Measurements from ENCODE around the gene LPP. TPM values are rescaled to one million over a fixed set of nuclear protein-coding genes. Genes with fewer than 3 reads are reported as not detected.

LPP gene
- total and polyA plus RNA-seq, 10 of the 15 experiments (the other 5 are each of a cell fraction or from before 2014, with no cell fraction given) = under 0.01 to 0.62 (median 0.03) TPM

- TF ChIP-seq BCLAF1 (IDR thresholded peaks at IDR 0.05) (no peak), ZBTB4 (CRISPR knock-in tag; IDR thresholded peaks at IDR 0.05) (no peak)
Measured at GRCh38 chr3:188581365-188581764, 427.4 kb downstream of the LPP start (continued).

DNA sequence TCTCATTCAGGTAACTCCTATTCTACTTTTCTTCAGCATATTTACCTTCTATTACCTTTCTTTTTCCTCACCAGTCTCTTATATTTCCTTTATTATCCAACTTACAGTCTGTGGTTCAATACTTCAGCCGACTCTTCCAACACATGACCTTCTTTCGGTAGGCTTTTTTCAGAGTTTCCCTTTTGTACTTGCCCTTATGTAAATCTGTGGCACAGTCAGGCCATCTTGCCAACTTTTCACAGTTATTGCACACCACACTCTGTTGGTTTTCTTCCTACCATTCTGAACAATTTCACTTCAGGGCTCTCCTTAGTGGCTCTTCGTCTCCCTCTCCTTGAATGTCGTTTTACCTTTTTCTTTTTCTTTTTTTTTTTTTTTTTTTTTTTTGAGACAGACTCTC is 427.8 kb downstream of the LPP start:
- SMC1A ChIA-PET (ENCODE audit: uncharacterized antibody, unreplicated experiment) = interaction anchor here (0.6 kb wide), 1 partner anchor 18 kb away, joined by 3 read pairs; no protein-coding TSS in a partner anchor
- 12% methylated on average over 4 of the region's 4 CpGs for WGBS (ENCODE audit: insufficient coverage, insufficient replicate concordance, low lambda C conversion rate, missing lambda C conversion rate)
- H3K4me2 ChIP-seq (ENCODE audit: control insufficient read depth, insufficient read depth) = no peak overlapping the region
- intact Hi-C loops (cut with micrococcal nuclease; ENCODE audit: unreplicated experiment) (no loop called here), in situ Hi-C loops (cut with MboI) (no loop called here)
- RAD21 ChIA-PET (ENCODE audit: unreplicated experiment) = no interaction called here
- CTCF ChIA-PET = no interaction called here
- H3K9me3 ChIP-seq (replicated peaks; ENCODE audit: control insufficient read depth, insufficient read depth, low read length) = no peaks in the 10 kb centered on the region
- DNase-seq (ENCODE audit: low read depth, low spot score) (no peak), ATAC-seq (no peak), FAIRE-seq (no peak)
- H3K27me3 ChIP-seq (replicated peaks in 1 of 2; ENCODE audit: control insufficient read depth in 2 of 2, insufficient read depth in 2 of 2, low read length in 1 of 2) = peaks cover 0 to 3% of the 10 kb centered on the region in 2 experiments; a peak in 1 of 4 replicates
- H3K27ac ChIP-seq (ENCODE audit: control insufficient read depth, insufficient read depth) = no peak overlapping the region
- H2AFZ ChIP-seq (ENCODE audit: control insufficient read depth, low read depth, low read length) = no peak overlapping the region
- no peak overlapping the region for H3K9ac ChIP-seq (ENCODE audit: control insufficient read depth, insufficient read depth, low read length)
- POLR2A ChIA-PET = no interaction called here
- no TSS peak for BruUV-seq (replicated peaks)
- no peaks in the 10 kb centered on the region for H3K79me2 ChIP-seq (ENCODE audit: control insufficient read depth, insufficient read depth, low read length)
- no peak for TF ChIP-seq NFYA (IDR thresholded peaks at IDR 0.05; ENCODE audit: borderline replicate concordance, low read depth, low read length)
- no peak for TF ChIP-seq PAX5 (IDR thresholded peaks at IDR 0.05; ENCODE audit: borderline replicate concordance, low read depth, low read length)
- no peaks in the 10 kb centered on the region for H3K4me1 ChIP-seq (ENCODE audit: control insufficient read depth, insufficient read depth, low read length)
- no peaks in the 10 kb centered on the region for H3K36me3 ChIP-seq (ENCODE audit: control insufficient read depth in 2 of 2, insufficient read depth in 2 of 2, low read length in 1 of 2)
- H3K4me3 ChIP-seq = no peak overlapping the region
- H4K20me1 ChIP-seq (ENCODE audit: control insufficient read depth, insufficient read depth) = no peaks in the 10 kb centered on the region

Measured in GM12878 (cell line).